ENCODE results near the gene ZBTB5.

- TF ChIP-seq CTCF (IDR thresholded peaks at IDR 0.05; ENCODE audit: control extremely low read depth in 1 of 3, insufficient read depth in 1 of 3, low read depth in 1 of 3, low read length in 3 of 3) = no peak
- TF ChIP-seq TCF12 (IDR thresholded peaks at IDR 0.05; ENCODE audit: low read depth, low read length) = no peak
- TF ChIP-seq MAX (IDR thresholded peaks at IDR 0.05) = no peak
- TF ChIP-seq GABPA (IDR thresholded peaks at IDR 0.05; ENCODE audit: borderline replicate concordance, insufficient read depth, low read length) = no peak
- TF ChIP-seq YY1 (IDR thresholded peaks at IDR 0.05; ENCODE audit: low read depth, low read length) = no peak
- TF ChIP-seq SRF (IDR thresholded peaks at IDR 0.05; ENCODE audit: low read depth, low read length) = no peak
- TF ChIP-seq TBP (IDR thresholded peaks at IDR 0.05; ENCODE audit: low read depth, low read length) = no peak
- TF ChIP-seq, protein P1, sequence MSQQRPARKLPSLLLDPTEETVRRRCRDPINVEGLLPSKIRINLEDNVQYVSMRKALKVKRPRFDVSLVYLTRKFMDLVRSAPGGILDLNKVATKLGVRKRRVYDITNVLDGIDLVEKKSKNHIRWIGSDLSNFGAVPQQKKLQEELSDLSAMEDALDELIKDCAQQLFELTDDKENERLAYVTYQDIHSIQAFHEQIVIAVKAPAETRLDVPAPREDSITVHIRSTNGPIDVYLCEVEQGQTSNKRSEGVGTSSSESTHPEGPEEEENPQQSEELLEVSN (IDR thresholded peaks at IDR 0.05) = no peak
- TF ChIP-seq EP300 (IDR thresholded peaks at IDR 0.05; ENCODE audit: borderline replicate concordance in 1 of 2, low read depth in 2 of 2, low read length in 2 of 2) = no peak
- no peak for TF ChIP-seq POLR2AphosphoS5 (IDR thresholded peaks at IDR 0.05; ENCODE audit: low read depth, low read length)
- no peak for TF ChIP-seq EZH2 (IDR thresholded peaks at IDR 0.05; ENCODE audit: low read depth, low read length, severe bottlenecking)
- no peak for TF ChIP-seq USF2 (IDR thresholded peaks at IDR 0.05; ENCODE audit: low read length)
These were observed 50.7 kb downstream of the ZBTB5 start for GRCh38 chr9:37414503-37414943.

Data from H1 (cell line).